NCI-H510A treated with DMSO at 0.1 percent for 48 hours (cell line): ENCODE data around the gene EPB41L4B.

Experiments used
- DNase-seq: peaks from one replicate; lab custom pipeline; 2025; lab: John Stamatoyannopoulos, UW

The EPB41L4B gene

GRCh38 chr9:109269839-109270238 lies 51.0 kb downstream of the EPB41L4B start:
- no peak for DNase-seq

- no peak for DNase-seq
Measured at GRCh38 chr9:109269081-109269480, 51.8 kb downstream of the EPB41L4B start.

GRCh38 chr9:109267555-109267954 lies 53.3 kb downstream of the EPB41L4B start:
- no peak for DNase-seq

GRCh38 chr9:109264877-109265587 lies 55.8 kb downstream of the EPB41L4B start:
- peak; percentile 89 for DNase-seq

- no peak for DNase-seq
Measured at GRCh38 chr9:109263358-109263757, 57.5 kb downstream of the EPB41L4B start.

- peak; percentile 78 for DNase-seq
Measured at GRCh38 chr9:109258481-109259302, 62.2 kb downstream of the EPB41L4B start.

GRCh38 chr9:109256336-109256735 lies 64.5 kb downstream of the EPB41L4B start:
- no peak for DNase-seq

GRCh38 chr9:109255394-109255793 lies 65.5 kb downstream of the EPB41L4B start:
- no peak for DNase-seq

GRCh38 chr9:109254317-109254716 lies 66.5 kb downstream of the EPB41L4B start:
- no peak for DNase-seq

- peak; percentile 6 for DNase-seq
Measured at GRCh38 chr9:109253637-109254284, 67.1 kb downstream of the EPB41L4B start.

GRCh38 chr9:109253241-109253636 lies 67.6 kb downstream of the EPB41L4B start:
- DNase-seq = no peak

GRCh38 chr9:109252291-109252690 lies 68.6 kb downstream of the EPB41L4B start:
- no peak for DNase-seq

- no peak for DNase-seq
Measured at GRCh38 chr9:109251776-109252106, 69.1 kb downstream of the EPB41L4B start.

GRCh38 chr9:109251080-109251775 lies 69.6 kb downstream of the EPB41L4B start:
- DNase-seq = peak; percentile 80

GRCh38 chr9:109250771-109251079 lies 70.1 kb downstream of the EPB41L4B start:
- DNase-seq = no peak

- DNase-seq = peak; percentile 24
Measured at GRCh38 chr9:109250311-109250741, 70.5 kb downstream of the EPB41L4B start.

- no peak for DNase-seq
Measured at GRCh38 chr9:109249615-109250014, 71.2 kb downstream of the EPB41L4B start.

- DNase-seq = no peak
Measured at GRCh38 chr9:109248133-109248581, 72.7 kb downstream of the EPB41L4B start.

GRCh38 chr9:109247228-109247627 lies 73.6 kb downstream of the EPB41L4B start:
- DNase-seq = no peak

GRCh38 chr9:109246533-109246932 lies 74.3 kb downstream of the EPB41L4B start:
- DNase-seq = no peak

- DNase-seq = no peak
Measured at GRCh38 chr9:109245310-109245897, 75.5 kb downstream of the EPB41L4B start.
